Left kidney (tissue), 2 donors: ENCODE data around the gene MORC1. TPM values are rescaled to one million over a fixed set of nuclear protein-coding genes. Genes with fewer than 3 reads are reported as not detected.

Source experiments
- DNase-seq: peaks from one replicate; pipeline ENCODE4 v3.0.0-alpha.2; 2013
- polyA plus RNA-seq: library from polyadenylated mRNA; unstranded; fragments of 120-200 nt; gene quantifications from one replicate; pipeline ENCODE4 v1.2.1, GENCODE V29; 2013; ENCODE audit not compliant: insufficient read length

The MORC1 gene
- polyA plus RNA-seq, 1 donor: 0.57 TPM

- no peak for DNase-seq
Observed at GRCh38 chr3:108946292-108947285, 171.3 kb downstream of the MORC1 start.

GRCh38 chr3:108940568-108941263, 177.2 kb downstream of the MORC1 start:
- no peak for DNase-seq

- DNase-seq: no peak
Observed at GRCh38 chr3:108940166-108940565, 177.8 kb downstream of the MORC1 start.

GRCh38 chr3:108936924-108937689, 180.8 kb downstream of the MORC1 start:
- no peak for DNase-seq

GRCh38 chr3:108931035-108931434, 186.9 kb downstream of the MORC1 start:
- DNase-seq: no peak

GRCh38 chr3:108918866-108919265, 199.1 kb downstream of the MORC1 start:
- DNase-seq: no peak

- DNase-seq: peak; percentile 57
Observed at GRCh38 chr3:108914774-108915641, 202.9 kb downstream of the MORC1 start.

- DNase-seq: no peak
Observed at GRCh38 chr3:108909799-108910198, 208.1 kb downstream of the MORC1 start.

Other genes with a start within 250 kb of the MORC1 start
- 0.52 TPM for gene GUCA1C, start 164.3 kb downstream of the MORC1 start, polyA plus RNA-seq
- 17.9 TPM for gene C3orf85, start 18.6 kb upstream of the MORC1 start, polyA plus RNA-seq
- gene DPPA2, start 198.4 kb upstream of the MORC1 start, polyA plus RNA-seq: 1.0 TPM
- gene DPPA4, start 219.4 kb upstream of the MORC1 start, polyA plus RNA-seq: 6.1 TPM